Measurements from ENCODE around the gene CACNA1B. TPM values are rescaled to one million over a fixed set of nuclear protein-coding genes. Genes with fewer than 3 reads are reported as not detected.

CACNA1B gene
- polyA plus RNA-seq, 2 of the 4 experiments (the other 2 are of a cell fraction), result 0.03 to 0.06 TPM

DNA sequence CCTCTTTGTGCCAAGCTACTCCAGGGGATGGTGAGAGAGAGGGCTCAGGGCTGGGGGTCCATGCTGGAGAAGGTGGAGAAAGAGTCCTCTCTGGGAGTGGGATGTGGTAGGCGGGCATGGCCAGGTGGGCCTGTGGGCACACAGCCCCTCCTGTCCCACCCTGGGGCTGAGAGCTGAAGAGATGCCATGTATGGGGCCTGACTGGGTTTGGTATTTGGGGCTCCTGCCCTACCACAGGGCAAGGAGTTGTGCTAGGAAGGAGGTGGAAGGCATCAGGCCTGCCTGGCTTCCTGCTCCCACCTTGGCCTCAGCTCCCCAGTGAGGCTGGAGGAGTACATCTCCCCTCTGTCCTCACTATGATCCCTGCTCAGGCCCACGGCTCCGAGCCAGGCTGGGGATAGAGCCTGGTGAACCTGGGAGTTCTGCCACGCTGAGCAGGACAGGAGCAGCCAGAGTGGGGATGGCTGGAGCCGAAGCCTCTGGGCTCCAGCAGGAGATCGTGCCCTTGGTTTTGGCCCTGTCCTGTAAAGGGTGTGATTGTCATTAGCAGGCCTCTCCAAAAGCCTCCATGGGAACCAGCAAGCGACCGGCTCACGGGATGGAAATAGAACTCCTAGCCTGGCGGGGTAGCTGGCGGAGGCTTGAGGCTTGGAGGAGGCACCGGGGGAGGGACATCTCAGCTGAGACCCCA, 75.5 kb downstream of the CACNA1B start (continued):
- TF ChIP-seq, protein P1, sequence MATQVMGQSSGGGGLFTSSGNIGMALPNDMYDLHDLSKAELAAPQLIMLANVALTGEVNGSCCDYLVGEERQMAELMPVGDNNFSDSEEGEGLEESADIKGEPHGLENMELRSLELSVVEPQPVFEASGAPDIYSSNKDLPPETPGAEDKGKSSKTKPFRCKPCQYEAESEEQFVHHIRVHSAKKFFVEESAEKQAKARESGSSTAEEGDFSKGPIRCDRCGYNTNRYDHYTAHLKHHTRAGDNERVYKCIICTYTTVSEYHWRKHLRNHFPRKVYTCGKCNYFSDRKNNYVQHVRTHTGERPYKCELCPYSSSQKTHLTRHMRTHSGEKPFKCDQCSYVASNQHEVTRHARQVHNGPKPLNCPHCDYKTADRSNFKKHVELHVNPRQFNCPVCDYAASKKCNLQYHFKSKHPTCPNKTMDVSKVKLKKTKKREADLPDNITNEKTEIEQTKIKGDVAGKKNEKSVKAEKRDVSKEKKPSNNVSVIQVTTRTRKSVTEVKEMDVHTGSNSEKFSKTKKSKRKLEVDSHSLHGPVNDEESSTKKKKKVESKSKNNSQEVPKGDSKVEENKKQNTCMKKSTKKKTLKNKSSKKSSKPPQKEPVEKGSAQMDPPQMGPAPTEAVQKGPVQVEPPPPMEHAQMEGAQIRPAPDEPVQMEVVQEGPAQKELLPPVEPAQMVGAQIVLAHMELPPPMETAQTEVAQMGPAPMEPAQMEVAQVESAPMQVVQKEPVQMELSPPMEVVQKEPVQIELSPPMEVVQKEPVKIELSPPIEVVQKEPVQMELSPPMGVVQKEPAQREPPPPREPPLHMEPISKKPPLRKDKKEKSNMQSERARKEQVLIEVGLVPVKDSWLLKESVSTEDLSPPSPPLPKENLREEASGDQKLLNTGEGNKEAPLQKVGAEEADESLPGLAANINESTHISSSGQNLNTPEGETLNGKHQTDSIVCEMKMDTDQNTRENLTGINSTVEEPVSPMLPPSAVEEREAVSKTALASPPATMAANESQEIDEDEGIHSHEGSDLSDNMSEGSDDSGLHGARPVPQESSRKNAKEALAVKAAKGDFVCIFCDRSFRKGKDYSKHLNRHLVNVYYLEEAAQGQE (IDR thresholded peaks at IDR 0.05), result no peak
- TF ChIP-seq EP300 (IDR thresholded peaks at IDR 0.05), result no peak

DNA sequence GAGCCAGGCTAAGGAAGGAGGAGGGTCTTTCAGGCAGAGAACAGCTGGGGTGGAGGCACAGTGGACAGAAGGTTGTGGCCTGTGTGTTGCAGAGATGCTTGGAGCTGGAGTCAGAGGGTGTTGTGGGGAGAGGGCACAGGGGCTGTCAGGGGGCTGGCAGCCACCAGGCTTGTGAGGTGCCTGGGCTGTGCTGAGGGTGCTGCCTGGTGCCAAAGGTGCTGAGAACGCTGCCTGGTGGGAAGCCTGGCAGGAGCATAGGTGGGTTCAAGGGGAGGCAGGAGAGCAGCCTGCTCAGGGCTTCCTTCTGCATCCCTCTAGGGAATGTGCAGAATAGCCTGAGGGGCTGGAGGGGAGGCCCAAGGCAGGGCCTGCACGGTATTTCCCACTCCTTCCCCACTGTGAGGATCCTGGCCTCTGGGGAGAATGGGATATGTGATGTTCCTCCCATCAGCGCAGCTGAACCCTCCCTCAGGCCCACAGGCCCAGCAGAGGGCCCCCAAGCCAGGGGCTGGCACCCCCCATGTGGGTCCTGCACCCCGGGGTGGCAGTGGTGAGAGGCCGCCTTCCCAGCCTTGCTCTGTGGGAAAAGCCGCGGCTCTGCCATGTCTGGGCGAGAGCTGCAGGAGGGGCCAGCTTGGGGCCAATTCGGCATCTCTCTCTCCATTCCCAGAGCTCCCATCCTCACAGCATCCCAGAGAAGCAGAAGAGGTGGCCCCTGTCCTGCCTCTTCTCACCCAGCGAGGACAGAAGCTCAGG, 76.3 kb downstream of the CACNA1B start:
- DNase-seq (ENCODE audit: low read depth in 1 of 2, low spot score in 1 of 2) (no peak), ATAC-seq (no peak), FAIRE-seq (no peak)
- Histone ChIP-seq H3K4me3 (no peak overlapping the region), H3K27ac (no peak overlapping the region), H3K9me3 (no peaks in the 10 kb centered on the region), H3K4me1 (no peaks in the 10 kb centered on the region), H3K4me2 (no peak overlapping the region)
- TF ChIP-seq, protein P2, sequence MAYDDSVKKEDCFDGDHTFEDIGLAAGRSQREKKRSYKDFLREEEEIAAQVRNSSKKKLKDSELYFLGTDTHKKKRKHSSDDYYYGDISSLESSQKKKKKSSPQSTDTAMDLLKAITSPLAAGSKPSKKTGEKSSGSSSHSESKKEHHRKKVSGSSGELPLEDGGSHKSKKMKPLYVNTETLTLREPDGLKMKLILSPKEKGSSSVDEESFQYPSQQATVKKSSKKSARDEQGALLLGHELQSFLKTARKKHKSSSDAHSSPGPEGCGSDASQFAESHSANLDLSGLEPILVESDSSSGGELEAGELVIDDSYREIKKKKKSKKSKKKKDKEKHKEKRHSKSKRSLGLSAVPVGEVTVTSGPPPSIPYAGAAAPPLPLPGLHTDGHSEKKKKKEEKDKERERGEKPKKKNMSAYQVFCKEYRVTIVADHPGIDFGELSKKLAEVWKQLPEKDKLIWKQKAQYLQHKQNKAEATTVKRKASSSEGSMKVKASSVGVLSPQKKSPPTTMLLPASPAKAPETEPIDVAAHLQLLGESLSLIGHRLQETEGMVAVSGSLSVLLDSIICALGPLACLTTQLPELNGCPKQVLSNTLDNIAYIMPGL (CRISPR knock-in tag; IDR thresholded peaks at IDR 0.05; ENCODE audit: borderline replicate concordance), result no peak
- TF ChIP-seq JUNB (IDR thresholded peaks at IDR 0.05) (no peak), FOSL2 (IDR thresholded peaks at IDR 0.05) (no peak), FOSL2 (CRISPR knock-in tag; IDR thresholded peaks at IDR 0.05) (no peak), MYC (IDR thresholded peaks at IDR 0.05; ENCODE audit: borderline replicate concordance, low read length) (no peak), ZC3H11A (IDR thresholded peaks at IDR 0.05) (no peak), CBX8 (IDR thresholded peaks at IDR 0.05) (no peak), HOXB13 (CRISPR knock-in tag; IDR thresholded peaks at IDR 0.05; ENCODE audit: low read depth) (no peak)
- TF ChIP-seq, protein P3, sequence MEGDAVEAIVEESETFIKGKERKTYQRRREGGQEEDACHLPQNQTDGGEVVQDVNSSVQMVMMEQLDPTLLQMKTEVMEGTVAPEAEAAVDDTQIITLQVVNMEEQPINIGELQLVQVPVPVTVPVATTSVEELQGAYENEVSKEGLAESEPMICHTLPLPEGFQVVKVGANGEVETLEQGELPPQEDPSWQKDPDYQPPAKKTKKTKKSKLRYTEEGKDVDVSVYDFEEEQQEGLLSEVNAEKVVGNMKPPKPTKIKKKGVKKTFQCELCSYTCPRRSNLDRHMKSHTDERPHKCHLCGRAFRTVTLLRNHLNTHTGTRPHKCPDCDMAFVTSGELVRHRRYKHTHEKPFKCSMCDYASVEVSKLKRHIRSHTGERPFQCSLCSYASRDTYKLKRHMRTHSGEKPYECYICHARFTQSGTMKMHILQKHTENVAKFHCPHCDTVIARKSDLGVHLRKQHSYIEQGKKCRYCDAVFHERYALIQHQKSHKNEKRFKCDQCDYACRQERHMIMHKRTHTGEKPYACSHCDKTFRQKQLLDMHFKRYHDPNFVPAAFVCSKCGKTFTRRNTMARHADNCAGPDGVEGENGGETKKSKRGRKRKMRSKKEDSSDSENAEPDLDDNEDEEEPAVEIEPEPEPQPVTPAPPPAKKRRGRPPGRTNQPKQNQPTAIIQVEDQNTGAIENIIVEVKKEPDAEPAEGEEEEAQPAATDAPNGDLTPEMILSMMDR (IDR thresholded peaks at IDR 0.05), result no peak
- TF ChIP-seq, protein P1 (IDR thresholded peaks at IDR 0.05), result no peak
- TF ChIP-seq, protein P4, sequence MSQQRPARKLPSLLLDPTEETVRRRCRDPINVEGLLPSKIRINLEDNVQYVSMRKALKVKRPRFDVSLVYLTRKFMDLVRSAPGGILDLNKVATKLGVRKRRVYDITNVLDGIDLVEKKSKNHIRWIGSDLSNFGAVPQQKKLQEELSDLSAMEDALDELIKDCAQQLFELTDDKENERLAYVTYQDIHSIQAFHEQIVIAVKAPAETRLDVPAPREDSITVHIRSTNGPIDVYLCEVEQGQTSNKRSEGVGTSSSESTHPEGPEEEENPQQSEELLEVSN (IDR thresholded peaks at IDR 0.05; ENCODE audit: borderline replicate concordance, low read depth), result no peak
- CTCF ChIA-PET, result interaction anchor here (0.6 to 0.7 kb wide), 2 partner anchors 12 to 45 kb away, joined by 3 to 4 read pairs; no protein-coding TSS in a partner anchor
- 39% methylated on average over 5 of the region's 10 CpGs for WGBS (ENCODE audit: missing lambda C conversion rate)
- POLR2A ChIA-PET, result no interaction called here
